Astrocyte (in vitro differentiated cells and primary cell): ENCODE data around the gene RANBP6. TPM values are rescaled to one million over a fixed set of nuclear protein-coding genes. Genes with fewer than 3 reads are reported as not detected.
"Not testable (repeated sequence)": the region's sequence is repeated elsewhere in the genome, so short reads cannot be mapped to it uniquely, and the experiment has no call there.

Source experiments
- DNase-seq: peaks from one replicate; pipeline ENCODE4 v3.0.0-alpha.2; 2010; ENCODE audit warnings: low read depth
- FAIRE-seq: peaks from 2 replicates; lab custom pipeline; 2011; peaks lifted over from hg19 to GRCh38; lab: Jason Lieb, UNC
- H2AFZ ChIP-seq: 2 replicates; pipeline ENCODE4 v1.6.0; 2012; ENCODE audit warnings: low read depth, low read length, inconsistent platforms
- H3K27ac ChIP-seq: 2 replicates; pipeline ENCODE4 v1.5.1; 2011; ENCODE audit warnings: low read depth, low read length, inconsistent platforms
- H3K27me3 ChIP-seq: 2 replicates; pipeline ENCODE4 v1.6.0; 2011; ENCODE audit warnings: low read length, inconsistent platforms; ENCODE audit not compliant: insufficient read depth
- H3K36me3 ChIP-seq: 2 replicates; pipeline ENCODE4 v1.5.1; 2011; ENCODE audit warnings: low read length, inconsistent platforms; ENCODE audit not compliant: insufficient read depth
- H3K4me1 ChIP-seq: 2 replicates; pipeline ENCODE4 v1.5.1; 2011; ENCODE audit warnings: low read length, inconsistent platforms; ENCODE audit not compliant: insufficient read depth
- H3K4me2 ChIP-seq: 2 replicates; pipeline ENCODE4 v1.6.0; 2012; ENCODE audit warnings: low read length, inconsistent platforms
- H3K4me3 ChIP-seq: 2 replicates; pipeline ENCODE4 v1.5.1; 2011; ENCODE audit warnings: low read depth, mild to moderate bottlenecking, low read length, inconsistent platforms; ENCODE audit not compliant: insufficient read depth
- H3K79me2 ChIP-seq: 2 replicates; pipeline ENCODE4 v1.6.0; 2012; ENCODE audit warnings: mild to moderate bottlenecking, low read length, inconsistent platforms; ENCODE audit not compliant: insufficient read depth
- H3K9ac ChIP-seq: 2 replicates; pipeline ENCODE4 v1.6.0; 2012; ENCODE audit warnings: mild to moderate bottlenecking, low read length, inconsistent platforms
- H3K9me3 ChIP-seq: 2 replicates; pipeline ENCODE4 v1.5.1; 2012; ENCODE audit warnings: low read depth, mild to moderate bottlenecking, low read length, inconsistent platforms; ENCODE audit not compliant: insufficient read depth
- H4K20me1 ChIP-seq: 2 replicates; pipeline ENCODE4 v1.6.0; 2012; ENCODE audit warnings: low read length, inconsistent platforms; ENCODE audit not compliant: insufficient read depth
- H3K27ac Mint-ChIP-seq: one replicate; pipeline ENCODE4 v1.8.0; 2021; ENCODE audit warnings: mild to moderate bottlenecking, mixed read lengths; ENCODE audit not compliant: unreplicated experiment
- H3K27me3 Mint-ChIP-seq: one replicate; pipeline ENCODE4 v1.8.0; 2021; ENCODE audit warnings: low read depth, mixed read lengths; ENCODE audit not compliant: unreplicated experiment
- H3K36me3 Mint-ChIP-seq: one replicate; pipeline ENCODE4 v1.8.0; 2021; ENCODE audit warnings: low read depth, mixed read lengths; ENCODE audit not compliant: unreplicated experiment
- H3K4me1 Mint-ChIP-seq: one replicate; pipeline ENCODE4 v1.8.0; 2021; ENCODE audit warnings: low read depth, mixed read lengths; ENCODE audit not compliant: unreplicated experiment
- H3K4me3 Mint-ChIP-seq: one replicate; pipeline ENCODE4 v1.8.0; 2021; ENCODE audit warnings: mild to moderate bottlenecking, moderate library complexity, mixed read lengths; ENCODE audit not compliant: unreplicated experiment
- H3K9me3 Mint-ChIP-seq: one replicate; pipeline ENCODE4 v1.8.0; 2021; ENCODE audit warnings: mild to moderate bottlenecking, mixed read lengths; ENCODE audit not compliant: unreplicated experiment
- CTCF ChIP-seq: IDR thresholded peaks from 2 replicates; pipeline ENCODE4 v1.5.1; 2011; ENCODE audit warnings: low read depth, mild to moderate bottlenecking, inconsistent platforms, low read length, moderate library complexity; ENCODE audit not compliant: insufficient read depth
- EZH2 ChIP-seq: IDR thresholded peaks from 2 replicates; pipeline ENCODE4 v1.6.1; 2012; ENCODE audit warnings: mild to moderate bottlenecking, low read length, inconsistent platforms; ENCODE audit not compliant: insufficient read depth
- total RNA-seq: library from RNA; stranded (reverse); gene quantifications from 2 replicates; pipeline ENCODE4 v1.2.1, GENCODE V29; 2021

RANBP6 gene
- total RNA-seq, 1 donor from 2014 or later, result 29.5 TPM

- Histone ChIP-seq H3K4me2 (peak overlapping the region; percentile 16), H3K4me1 (no peaks in the 10 kb centered on the region), H4K20me1 (no peaks in the 10 kb centered on the region), H3K36me3 (no peaks in the 10 kb centered on the region), H3K79me2 (no peaks in the 10 kb centered on the region), H3K27ac (no peak overlapping the region), H3K27me3 (no peaks in the 10 kb centered on the region), H3K4me3 (no peak overlapping the region), H3K9ac (no peak overlapping the region), H3K9me3 (no peaks in the 10 kb centered on the region), H2AFZ (no peak overlapping the region)
- Mint-ChIP-seq H3K27me3 (peaks cover 5% of the 10 kb centered on the region), H3K4me3 (no peak overlapping the region), H3K4me1 (peaks cover 1% of the 10 kb centered on the region), H3K9me3 (peaks cover 7% of the 10 kb centered on the region), H3K27ac (no peak overlapping the region), H3K36me3 (no peaks in the 10 kb centered on the region)
- FAIRE-seq (no peak), DNase-seq (no peak)
- no peak for TF ChIP-seq EZH2
- peak; percentile 42 for TF ChIP-seq CTCF
Observed at GRCh38 chr9:6024035-6024554, 8.7 kb upstream of the RANBP6 start.

GRCh38 chr9:6016975-6017374 lies 1.6 kb upstream of the RANBP6 start:
- peaks cover 26% of the 10 kb centered on the region for H3K79me2 ChIP-seq
- H3K4me2 ChIP-seq, H3K36me3 ChIP-seq, H3K27me3 ChIP-seq, H3K4me3 Mint-ChIP-seq, H3K27ac ChIP-seq, H3K9me3 ChIP-seq, H3K9ac ChIP-seq, H3K27me3 Mint-ChIP-seq, DNase-seq, H3K4me3 ChIP-seq, H3K27ac Mint-ChIP-seq, H3K9me3 Mint-ChIP-seq, H3K36me3 Mint-ChIP-seq, FAIRE-seq, H2AFZ ChIP-seq: not testable (repeated sequence)
- peaks cover 22% of the 10 kb centered on the region for H4K20me1 ChIP-seq
- H3K4me1 ChIP-seq, result peaks cover 11% of the 10 kb centered on the region
- peaks cover 18% of the 10 kb centered on the region for H3K4me1 Mint-ChIP-seq

GRCh38 chr9:6014670-6015270 lies 654 bp downstream of the RANBP6 start:
- H2AFZ ChIP-seq, result peak overlapping the region; percentile 86
- H3K27me3 Mint-ChIP-seq, result no peaks in the 10 kb centered on the region
- peaks cover 29% of the 10 kb centered on the region for H4K20me1 ChIP-seq
- no peaks in the 10 kb centered on the region for H3K27me3 ChIP-seq
- peak overlapping the region; percentile 95 for H3K4me3 ChIP-seq
- peaks cover 11% of the 10 kb centered on the region for H3K4me1 ChIP-seq
- peaks cover 47% of the 10 kb centered on the region for H3K79me2 ChIP-seq
- peak; percentile 98 for FAIRE-seq
- H3K27ac ChIP-seq, result peak overlapping the region; percentile 84
- H3K9me3 ChIP-seq, result no peaks in the 10 kb centered on the region
- peaks cover 29% of the 10 kb centered on the region for H3K4me1 Mint-ChIP-seq
- TF ChIP-seq CTCF, result no peak
- TF ChIP-seq EZH2, result no peak
- H3K4me3 Mint-ChIP-seq, result peak overlapping the region; percentile 97
- H3K27ac Mint-ChIP-seq, result peak overlapping the region; percentile 99
- DNase-seq, result peak; percentile 85
- peak overlapping the region; percentile 88 for H3K9ac ChIP-seq
- peaks cover 9% of the 10 kb centered on the region for H3K36me3 ChIP-seq
- no peaks in the 10 kb centered on the region for H3K9me3 Mint-ChIP-seq
- H3K36me3 Mint-ChIP-seq, result peaks cover 4% of the 10 kb centered on the region
- peak overlapping the region; percentile 86 for H3K4me2 ChIP-seq
